Panc1 (cell line): ENCODE results near the gene SENP7. TPM values are rescaled to one million over a fixed set of nuclear protein-coding genes. Genes with fewer than 3 reads are reported as not detected.

ENCODE experiments used
- ATAC-seq: fragments of 200-7000 bp; cut with Tn5 transposase; 2 replicates; pipeline ENCODE4 v1.9.1; 2020; ENCODE audit warnings: mild to moderate bottlenecking, moderate library complexity
- BruUV-seq: library from RNA; stranded (reverse); fragments of 400-500 nt; replicated peaks from 2 replicates; lab custom pipeline; 2021; lab: Mats Ljungman, UMichigan
- CTCF ChIA-PET: fragments of 300-600 bp; sonication (Branson Sonifier 250); formaldehyde crosslinking; loops from one replicate; lab custom pipeline; 2022; ENCODE audit warnings: antibody characterized with exemption; lab: Charles Lee
- POLR2A ChIA-PET: fragments of 300-600 bp; sonication (Branson Sonifier 250); formaldehyde crosslinking; loops from one replicate; lab custom pipeline; 2022; ENCODE audit warnings: antibody characterized with exemption; lab: Charles Lee
- DNase-seq: peaks from one replicate; pipeline ENCODE4 v3.0.0-alpha.2; 2010; ENCODE audit warnings: low read depth, low spot score
- H3K27ac ChIP-seq: 2 replicates; pipeline ENCODE4 v1.5.1; 2011; ENCODE audit warnings: mild to moderate bottlenecking, low read length, inconsistent platforms
- H3K27me3 ChIP-seq: fragments of 200-500 bp; sonication (Bioruptor generic); 2 replicates; pipeline ENCODE4 v1.6.0; 2014; ENCODE audit warnings: low read length, inconsistent platforms; ENCODE audit not compliant: control insufficient read depth, insufficient read depth
- H3K36me3 ChIP-seq: fragments of 200-500 bp; sonication (Bioruptor generic); 2 replicates; pipeline ENCODE4 v1.5.1; 2014; ENCODE audit warnings: inconsistent platforms, mild to moderate bottlenecking, low read length, moderate library complexity; ENCODE audit not compliant: control insufficient read depth, insufficient read depth
- H3K4me1 ChIP-seq: 2 replicates; pipeline ENCODE4 v1.5.1; 2011; ENCODE audit warnings: inconsistent platforms, mild to moderate bottlenecking, low read length, moderate library complexity; ENCODE audit not compliant: control insufficient read depth, insufficient read depth
- H3K4me3 ChIP-seq, 2 experiments: 2 replicates each; pipeline ENCODE4 v1.5.1; 2011 to 2012; ENCODE audit warnings: low read depth in 2 of 2, low read length in 2 of 2, mild to moderate bottlenecking in 2 of 2, inconsistent platforms in 1 of 2, moderate library complexity in 1 of 2
- H3K9me3 ChIP-seq: fragments of 200-500 bp; sonication (Bioruptor generic); 2 replicates; pipeline ENCODE4 v1.5.1; 2014; ENCODE audit warnings: low read depth, mild to moderate bottlenecking, inconsistent platforms, low read length, moderate library complexity; ENCODE audit not compliant: control insufficient read depth, insufficient read depth
- POLR2AphosphoS5 ChIP-seq: IDR thresholded peaks from 2 replicates; pipeline ENCODE4 v1.6.1; 2012; ENCODE audit warnings: mild to moderate bottlenecking, low read depth, low read length, moderate library complexity
- REST ChIP-seq, 2 experiments: IDR thresholded peaks; 2 replicates each; pipeline ENCODE4 v1.6.1; 2011 to 2012; ENCODE audit warnings: low read depth in 2 of 2, control low read depth in 1 of 2, low read length in 1 of 2, mild to moderate bottlenecking in 1 of 2, moderate library complexity in 1 of 2; ENCODE audit not compliant: insufficient read depth in 1 of 2
- SIN3A ChIP-seq: IDR thresholded peaks from 2 replicates; pipeline ENCODE4 v1.6.1; 2012; ENCODE audit warnings: low read depth, mild to moderate bottlenecking, low read length, moderate library complexity, borderline replicate concordance; ENCODE audit not compliant: insufficient read depth
- TCF7L2 ChIP-seq: IDR thresholded peaks from 2 replicates; pipeline ENCODE4 v1.6.1; 2011; ENCODE audit warnings: mild to moderate bottlenecking, low read depth, low read length, inconsistent platforms
- in situ Hi-C: cut with HindIII; loops from 2 replicates; pipeline ENCODE4 v1.10.0; 2016; ENCODE audit warnings: low sequenced_read_pairs, low pct_unique_long_range_greater_than_20kb
- intact Hi-C: fragments of 100-400 bp; cut with micrococcal nuclease; formaldehyde crosslinking; loops from one replicate; pipeline ENCODE4 v1.10.0; 2022; ENCODE audit not compliant: unreplicated experiment
- total RNA-seq: library from RNA; stranded (reverse); gene quantifications from one replicate; pipeline ENCODE4 v1.2.1, GENCODE V29; 2021; ENCODE audit not compliant: unreplicated experiment
- TF ChIP-seq, protein P1 (sequence below): fragments of 450-650 bp; IDR thresholded peaks from 2 replicates; pipeline ENCODE4 v1.5.1; 2017; ENCODE audit warnings: mild to moderate bottlenecking

Gene SENP7
- total RNA-seq, 1 experiment from 2014 or later = 10.1 TPM

- in situ Hi-C loops (no loop called here), intact Hi-C loops (no loop called here)
- CTCF ChIA-PET = no interaction called here
Observed at GRCh38 chr3:101391413-101391950, 121.5 kb downstream of the SENP7 start.

DNA sequence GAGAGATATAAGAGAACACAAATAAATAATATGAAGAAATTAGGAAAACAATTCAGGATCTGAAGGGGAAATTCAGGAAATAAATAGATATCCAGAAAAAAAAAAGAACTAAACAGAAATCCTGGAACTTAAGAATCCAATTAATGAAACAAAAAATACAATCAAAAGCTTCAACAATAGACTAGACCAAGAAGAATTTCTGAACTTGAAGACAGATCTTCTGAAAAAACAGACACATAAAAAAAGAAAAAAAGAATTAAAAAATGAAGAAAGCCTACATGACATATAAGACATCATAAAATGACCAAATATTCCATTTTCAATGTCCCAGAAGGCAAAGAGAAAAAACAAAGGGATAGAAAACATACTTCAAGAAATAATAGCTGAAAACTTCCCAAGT lies 124.3 kb downstream of the SENP7 start:
- Histone ChIP-seq H3K36me3 (no peaks in the 10 kb centered on the region), H3K9me3 (no peaks in the 10 kb centered on the region), H3K4me3 (no peak overlapping the region), H3K27me3 (no peaks in the 10 kb centered on the region), H3K4me1 (no peaks in the 10 kb centered on the region), H3K27ac (no peak overlapping the region)
- in situ Hi-C loops = no loop called here
- intact Hi-C loops = loop anchor here (10.0 kb wide), 1 partner anchor 164 kb away; no protein-coding TSS in a partner anchor
- ChIA-PET POLR2A (interaction anchor here (0.7 kb wide), 1 partner anchor 176 kb away, joined by 4 read pairs; no protein-coding TSS in a partner anchor), CTCF (no interaction called here)
- ATAC-seq (no peak), DNase-seq (no peak)
- TF ChIP-seq POLR2AphosphoS5 (no peak), SIN3A (no peak), REST (IDR thresholded peaks at IDR 0.05; ENCODE audit: insufficient read depth in 1 of 2, low read depth in 2 of 2, low read length in 1 of 2) (no peak), TCF7L2 (no peak)
- TF ChIP-seq, protein P1, sequence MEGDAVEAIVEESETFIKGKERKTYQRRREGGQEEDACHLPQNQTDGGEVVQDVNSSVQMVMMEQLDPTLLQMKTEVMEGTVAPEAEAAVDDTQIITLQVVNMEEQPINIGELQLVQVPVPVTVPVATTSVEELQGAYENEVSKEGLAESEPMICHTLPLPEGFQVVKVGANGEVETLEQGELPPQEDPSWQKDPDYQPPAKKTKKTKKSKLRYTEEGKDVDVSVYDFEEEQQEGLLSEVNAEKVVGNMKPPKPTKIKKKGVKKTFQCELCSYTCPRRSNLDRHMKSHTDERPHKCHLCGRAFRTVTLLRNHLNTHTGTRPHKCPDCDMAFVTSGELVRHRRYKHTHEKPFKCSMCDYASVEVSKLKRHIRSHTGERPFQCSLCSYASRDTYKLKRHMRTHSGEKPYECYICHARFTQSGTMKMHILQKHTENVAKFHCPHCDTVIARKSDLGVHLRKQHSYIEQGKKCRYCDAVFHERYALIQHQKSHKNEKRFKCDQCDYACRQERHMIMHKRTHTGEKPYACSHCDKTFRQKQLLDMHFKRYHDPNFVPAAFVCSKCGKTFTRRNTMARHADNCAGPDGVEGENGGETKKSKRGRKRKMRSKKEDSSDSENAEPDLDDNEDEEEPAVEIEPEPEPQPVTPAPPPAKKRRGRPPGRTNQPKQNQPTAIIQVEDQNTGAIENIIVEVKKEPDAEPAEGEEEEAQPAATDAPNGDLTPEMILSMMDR = no peak
- BruUV-seq = no TSS peak

More at GRCh38 chr3:101391413-101391950, 121.5 kb downstream of the SENP7 start:
- POLR2A ChIA-PET = no interaction called here
- Histone ChIP-seq H3K36me3 (no peaks in the 10 kb centered on the region), H3K9me3 (no peaks in the 10 kb centered on the region), H3K27me3 (no peaks in the 10 kb centered on the region), H3K27ac (no peak overlapping the region), H3K4me3 (no peak overlapping the region), H3K4me1 (no peaks in the 10 kb centered on the region)
- BruUV-seq = no TSS peak
- ATAC-seq (no peak), DNase-seq (no peak)
- TF ChIP-seq TCF7L2 (no peak), SIN3A (no peak), REST (IDR thresholded peaks at IDR 0.05; ENCODE audit: insufficient read depth in 1 of 2, low read depth in 2 of 2, low read length in 1 of 2) (no peak), POLR2AphosphoS5 (no peak)
- TF ChIP-seq, protein P1 = no peak
